ENCODE measurements around the gene ANHX. TPM values are rescaled to one million over a fixed set of nuclear protein-coding genes. Genes with fewer than 3 reads are reported as not detected.
"Not testable (repeated sequence)": the region's sequence is repeated elsewhere in the genome, so short reads cannot be mapped to it uniquely, and the experiment has no call there.

Gene ANHX
- not detected in 2 replicates for total RNA-seq

- no peak for DNase-seq (ENCODE audit: low read depth)
- H3K4me3 ChIP-seq (ENCODE audit: low read depth, low read length) = no peak within 1 kb of the TSS
- no peak for TF ChIP-seq CTCF (conservative IDR thresholded peaks at IDR 0.05; ENCODE audit: low read depth, low read length)
These were observed at the start of gene ANHX for GRCh38 chr12:133235401-133236112. TSS of gene ANHX (minus strand) at chr12:133235877. CDS start at chr12:133234356, 1,521 bp downstream.

- not testable (repeated sequence) for DNase-seq (ENCODE audit: low read depth); H3K4me3 ChIP-seq (ENCODE audit: low read depth, low read length)
These were observed 29.0 kb upstream of the ANHX start for GRCh38 chr12:133264668-133265067.

DNA sequence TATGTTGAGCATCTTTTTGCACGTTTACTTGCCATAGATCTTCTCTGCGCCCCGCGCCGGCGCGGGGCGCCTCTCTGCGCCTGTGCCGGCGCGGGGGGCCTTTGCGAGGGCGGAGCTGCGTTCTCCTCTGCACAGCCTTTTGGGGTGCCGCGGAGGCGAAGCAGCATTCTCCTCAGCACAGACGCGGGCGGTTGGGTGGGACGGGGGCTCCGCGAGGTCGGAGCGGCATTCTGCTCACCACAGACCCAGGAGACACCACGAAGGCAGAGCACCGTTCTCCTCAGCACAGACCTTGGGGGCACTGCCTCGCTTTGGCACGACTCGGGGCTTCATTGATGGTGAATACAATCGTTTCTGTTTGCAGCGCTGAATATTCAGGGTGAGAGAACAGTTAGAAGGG is 28.5 kb upstream of the ANHX start:
- H3K4me3 ChIP-seq (ENCODE audit: low read depth, low read length) = no peak overlapping the region
- no peak for DNase-seq (ENCODE audit: low read depth)
- TF ChIP-seq CTCF (conservative IDR thresholded peaks at IDR 0.05; ENCODE audit: low read depth, low read length) = no peak

GRCh38 chr12:133256321-133256720 is 20.6 kb upstream of the ANHX start:
- DNase-seq (ENCODE audit: low read depth) = no peak
- H3K4me3 ChIP-seq (ENCODE audit: low read depth, low read length) = no peak overlapping the region
- TF ChIP-seq CTCF (conservative IDR thresholded peaks at IDR 0.05; ENCODE audit: low read depth, low read length) = no peak

- DNase-seq (ENCODE audit: low read depth); H3K4me3 ChIP-seq (ENCODE audit: low read depth, low read length): not testable (repeated sequence)
These were observed 20.2 kb upstream of the ANHX start for GRCh38 chr12:133255833-133256232.

GRCh38 chr12:133251732-133252131 is 16.1 kb upstream of the ANHX start:
- H3K4me3 ChIP-seq (ENCODE audit: low read depth, low read length) = no peak overlapping the region
- DNase-seq (ENCODE audit: low read depth) = no peak
- no peak for TF ChIP-seq CTCF (conservative IDR thresholded peaks at IDR 0.05; ENCODE audit: low read depth, low read length)

- H3K4me3 ChIP-seq (ENCODE audit: low read depth, low read length) = no peak overlapping the region
- no peak for DNase-seq (ENCODE audit: low read depth)
- TF ChIP-seq CTCF (conservative IDR thresholded peaks at IDR 0.05; ENCODE audit: low read depth, low read length) = no peak
These were observed 879 bp upstream of the ANHX start for GRCh38 chr12:133236556-133236955.

- DNase-seq (ENCODE audit: low read depth) = no peak
- no peak overlapping the region for H3K4me3 ChIP-seq (ENCODE audit: low read depth, low read length)
- TF ChIP-seq CTCF (conservative IDR thresholded peaks at IDR 0.05; ENCODE audit: low read depth, low read length) = no peak
These were observed 467 bp upstream of the ANHX start for GRCh38 chr12:133236144-133236543.
